ENCODE data around the gene SULT4A1.

The SULT4A1 gene

DNA sequence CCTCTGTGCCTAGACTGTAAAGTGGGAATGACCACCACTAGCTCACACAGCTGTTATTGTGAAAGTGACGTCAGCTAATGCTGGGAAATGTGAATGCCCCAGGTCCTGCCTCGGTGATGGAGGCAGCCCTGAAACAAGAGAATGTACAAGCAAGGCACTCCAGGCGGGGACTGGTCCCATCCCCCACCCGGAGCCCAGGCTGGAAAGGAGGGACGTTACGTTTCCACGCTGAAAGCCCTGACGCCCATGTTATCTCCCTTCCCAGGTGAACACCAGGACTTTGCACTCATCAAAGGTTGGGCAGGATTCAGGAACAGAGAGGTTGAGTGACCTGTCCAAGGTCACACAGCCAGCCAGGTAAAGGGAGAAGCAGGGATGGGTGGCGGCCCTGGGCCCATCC lies 784 bp downstream of the SULT4A1 start (continued):
- TF ChIP-seq, protein P1, sequence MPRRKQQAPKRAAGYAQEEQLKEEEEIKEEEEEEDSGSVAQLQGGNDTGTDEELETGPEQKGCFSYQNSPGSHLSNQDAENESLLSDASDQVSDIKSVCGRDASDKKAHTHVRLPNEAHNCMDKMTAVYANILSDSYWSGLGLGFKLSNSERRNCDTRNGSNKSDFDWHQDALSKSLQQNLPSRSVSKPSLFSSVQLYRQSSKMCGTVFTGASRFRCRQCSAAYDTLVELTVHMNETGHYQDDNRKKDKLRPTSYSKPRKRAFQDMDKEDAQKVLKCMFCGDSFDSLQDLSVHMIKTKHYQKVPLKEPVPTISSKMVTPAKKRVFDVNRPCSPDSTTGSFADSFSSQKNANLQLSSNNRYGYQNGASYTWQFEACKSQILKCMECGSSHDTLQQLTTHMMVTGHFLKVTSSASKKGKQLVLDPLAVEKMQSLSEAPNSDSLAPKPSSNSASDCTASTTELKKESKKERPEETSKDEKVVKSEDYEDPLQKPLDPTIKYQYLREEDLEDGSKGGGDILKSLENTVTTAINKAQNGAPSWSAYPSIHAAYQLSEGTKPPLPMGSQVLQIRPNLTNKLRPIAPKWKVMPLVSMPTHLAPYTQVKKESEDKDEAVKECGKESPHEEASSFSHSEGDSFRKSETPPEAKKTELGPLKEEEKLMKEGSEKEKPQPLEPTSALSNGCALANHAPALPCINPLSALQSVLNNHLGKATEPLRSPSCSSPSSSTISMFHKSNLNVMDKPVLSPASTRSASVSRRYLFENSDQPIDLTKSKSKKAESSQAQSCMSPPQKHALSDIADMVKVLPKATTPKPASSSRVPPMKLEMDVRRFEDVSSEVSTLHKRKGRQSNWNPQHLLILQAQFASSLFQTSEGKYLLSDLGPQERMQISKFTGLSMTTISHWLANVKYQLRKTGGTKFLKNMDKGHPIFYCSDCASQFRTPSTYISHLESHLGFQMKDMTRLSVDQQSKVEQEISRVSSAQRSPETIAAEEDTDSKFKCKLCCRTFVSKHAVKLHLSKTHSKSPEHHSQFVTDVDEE (CRISPR knock-in tag; IDR thresholded peaks at IDR 0.05): no peak
- TF ChIP-seq ISL1 (CRISPR knock-in tag; IDR thresholded peaks at IDR 0.05): no peak
- no peak for TF ChIP-seq SNAI2 (CRISPR knock-in tag; IDR thresholded peaks at IDR 0.05)
- no peak for TF ChIP-seq TOX (CRISPR knock-in tag; IDR thresholded peaks at IDR 0.05; ENCODE audit: borderline replicate concordance)
- TF ChIP-seq ZC3H10 (CRISPR knock-in tag; IDR thresholded peaks at IDR 0.05): no peak
- no peak for TF ChIP-seq ZFP30 (CRISPR knock-in tag; IDR thresholded peaks at IDR 0.05)
- no peak for TF ChIP-seq OSR1 (CRISPR knock-in tag; IDR thresholded peaks at IDR 0.05)
- TF ChIP-seq ZFP3 (CRISPR knock-in tag; IDR thresholded peaks at IDR 0.05): no peak
- TF ChIP-seq RARB (CRISPR knock-in tag; IDR thresholded peaks at IDR 0.05): no peak
- TF ChIP-seq ESRRG (CRISPR knock-in tag; IDR thresholded peaks at IDR 0.05): no peak
- TF ChIP-seq, protein P2, sequence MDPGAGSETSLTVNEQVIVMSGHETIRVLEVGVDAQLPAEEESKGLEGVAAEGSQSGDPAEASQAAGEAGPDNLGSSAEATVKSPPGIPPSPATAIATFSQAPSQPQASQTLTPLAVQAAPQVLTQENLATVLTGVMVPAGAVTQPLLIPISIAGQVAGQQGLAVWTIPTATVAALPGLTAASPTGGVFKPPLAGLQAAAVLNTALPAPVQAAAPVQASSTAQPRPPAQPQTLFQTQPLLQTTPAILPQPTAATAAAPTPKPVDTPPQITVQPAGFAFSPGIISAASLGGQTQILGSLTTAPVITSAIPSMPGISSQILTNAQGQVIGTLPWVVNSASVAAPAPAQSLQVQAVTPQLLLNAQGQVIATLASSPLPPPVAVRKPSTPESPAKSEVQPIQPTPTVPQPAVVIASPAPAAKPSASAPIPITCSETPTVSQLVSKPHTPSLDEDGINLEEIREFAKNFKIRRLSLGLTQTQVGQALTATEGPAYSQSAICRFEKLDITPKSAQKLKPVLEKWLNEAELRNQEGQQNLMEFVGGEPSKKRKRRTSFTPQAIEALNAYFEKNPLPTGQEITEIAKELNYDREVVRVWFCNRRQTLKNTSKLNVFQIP (CRISPR knock-in tag; IDR thresholded peaks at IDR 0.05; ENCODE audit: borderline replicate concordance, low read depth): no peak
- no peak for TF ChIP-seq ZNF565 (CRISPR knock-in tag; conservative IDR thresholded peaks at IDR 0.05; ENCODE audit: low read depth)

DNA sequence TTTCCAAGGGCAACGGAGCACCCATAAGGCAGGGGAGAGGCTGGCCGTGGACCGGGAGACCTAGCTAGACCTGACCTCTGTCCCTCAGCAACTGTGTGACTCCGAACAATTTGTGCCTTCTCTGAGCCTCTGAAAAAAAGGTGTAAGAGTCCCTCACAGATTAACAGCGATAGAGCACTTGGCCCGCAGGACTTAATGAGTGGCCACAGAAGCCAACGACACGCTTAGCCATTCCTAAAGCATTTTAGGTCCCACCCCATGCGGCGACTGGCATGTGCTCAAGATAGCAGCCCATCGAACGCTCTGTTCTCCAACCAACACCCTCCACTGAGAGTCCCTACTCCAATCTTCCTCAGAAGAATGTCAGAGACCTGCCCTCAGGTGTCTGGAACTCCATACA lies 1.5 kb downstream of the SULT4A1 start:
- no peak for ATAC-seq
- TF ChIP-seq SNAI2 (CRISPR knock-in tag; IDR thresholded peaks at IDR 0.05) (no peak), OSR1 (CRISPR knock-in tag; IDR thresholded peaks at IDR 0.05) (no peak)
- TF ChIP-seq, protein P3, sequence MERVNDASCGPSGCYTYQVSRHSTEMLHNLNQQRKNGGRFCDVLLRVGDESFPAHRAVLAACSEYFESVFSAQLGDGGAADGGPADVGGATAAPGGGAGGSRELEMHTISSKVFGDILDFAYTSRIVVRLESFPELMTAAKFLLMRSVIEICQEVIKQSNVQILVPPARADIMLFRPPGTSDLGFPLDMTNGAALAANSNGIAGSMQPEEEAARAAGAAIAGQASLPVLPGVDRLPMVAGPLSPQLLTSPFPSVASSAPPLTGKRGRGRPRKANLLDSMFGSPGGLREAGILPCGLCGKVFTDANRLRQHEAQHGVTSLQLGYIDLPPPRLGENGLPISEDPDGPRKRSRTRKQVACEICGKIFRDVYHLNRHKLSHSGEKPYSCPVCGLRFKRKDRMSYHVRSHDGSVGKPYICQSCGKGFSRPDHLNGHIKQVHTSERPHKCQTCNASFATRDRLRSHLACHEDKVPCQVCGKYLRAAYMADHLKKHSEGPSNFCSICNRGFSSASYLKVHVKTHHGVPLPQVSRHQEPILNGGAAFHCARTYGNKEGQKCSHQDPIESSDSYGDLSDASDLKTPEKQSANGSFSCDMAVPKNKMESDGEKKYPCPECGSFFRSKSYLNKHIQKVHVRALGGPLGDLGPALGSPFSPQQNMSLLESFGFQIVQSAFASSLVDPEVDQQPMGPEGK (CRISPR knock-in tag; IDR thresholded peaks at IDR 0.05; ENCODE audit: borderline replicate concordance): no peak

DNA sequence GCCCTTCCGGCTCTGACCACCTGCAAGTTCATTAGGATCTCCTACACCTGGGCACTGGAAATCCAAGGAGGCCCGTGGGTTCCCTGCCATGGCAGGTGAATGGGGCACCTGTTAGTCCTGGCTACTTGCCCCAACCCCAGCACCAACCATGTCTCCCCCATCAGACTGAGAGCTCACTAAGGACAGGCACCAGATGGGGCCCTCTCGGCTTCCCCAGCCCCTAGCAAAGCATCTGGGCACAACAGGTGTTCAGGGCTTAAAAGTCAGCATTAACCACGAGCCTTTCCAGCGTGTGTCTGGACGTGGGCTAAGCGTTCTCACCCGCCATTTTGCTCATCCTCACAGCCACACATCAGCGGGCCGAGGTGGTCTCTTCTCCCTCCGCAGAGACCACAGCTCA lies 2.2 kb downstream of the SULT4A1 start:
- TF ChIP-seq, protein P2 (CRISPR knock-in tag; IDR thresholded peaks at IDR 0.05; ENCODE audit: borderline replicate concordance, low read depth): no peak
- no peak for TF ChIP-seq TCF4 (CRISPR knock-in tag; IDR thresholded peaks at IDR 0.05; ENCODE audit: borderline replicate concordance)
- no peak for TF ChIP-seq ZNF70 (CRISPR knock-in tag; IDR thresholded peaks at IDR 0.05)
- TF ChIP-seq RARB (CRISPR knock-in tag; IDR thresholded peaks at IDR 0.05): no peak
- TF ChIP-seq SNAI2 (CRISPR knock-in tag; IDR thresholded peaks at IDR 0.05): no peak
- TF ChIP-seq ISL1 (CRISPR knock-in tag; IDR thresholded peaks at IDR 0.05): no peak
- TF ChIP-seq ZNF565 (CRISPR knock-in tag; conservative IDR thresholded peaks at IDR 0.05; ENCODE audit: low read depth): no peak
- TF ChIP-seq, protein P4, sequence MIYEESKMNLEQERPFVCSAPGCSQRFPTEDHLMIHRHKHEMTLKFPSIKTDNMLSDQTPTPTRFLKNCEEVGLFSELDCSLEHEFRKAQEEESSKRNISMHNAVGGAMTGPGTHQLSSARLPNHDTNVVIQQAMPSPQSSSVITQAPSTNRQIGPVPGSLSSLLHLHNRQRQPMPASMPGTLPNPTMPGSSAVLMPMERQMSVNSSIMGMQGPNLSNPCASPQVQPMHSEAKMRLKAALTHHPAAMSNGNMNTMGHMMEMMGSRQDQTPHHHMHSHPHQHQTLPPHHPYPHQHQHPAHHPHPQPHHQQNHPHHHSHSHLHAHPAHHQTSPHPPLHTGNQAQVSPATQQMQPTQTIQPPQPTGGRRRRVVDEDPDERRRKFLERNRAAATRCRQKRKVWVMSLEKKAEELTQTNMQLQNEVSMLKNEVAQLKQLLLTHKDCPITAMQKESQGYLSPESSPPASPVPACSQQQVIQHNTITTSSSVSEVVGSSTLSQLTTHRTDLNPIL (CRISPR knock-in tag; IDR thresholded peaks at IDR 0.05; ENCODE audit: low read depth): no peak
- no peak for ATAC-seq

DNA sequence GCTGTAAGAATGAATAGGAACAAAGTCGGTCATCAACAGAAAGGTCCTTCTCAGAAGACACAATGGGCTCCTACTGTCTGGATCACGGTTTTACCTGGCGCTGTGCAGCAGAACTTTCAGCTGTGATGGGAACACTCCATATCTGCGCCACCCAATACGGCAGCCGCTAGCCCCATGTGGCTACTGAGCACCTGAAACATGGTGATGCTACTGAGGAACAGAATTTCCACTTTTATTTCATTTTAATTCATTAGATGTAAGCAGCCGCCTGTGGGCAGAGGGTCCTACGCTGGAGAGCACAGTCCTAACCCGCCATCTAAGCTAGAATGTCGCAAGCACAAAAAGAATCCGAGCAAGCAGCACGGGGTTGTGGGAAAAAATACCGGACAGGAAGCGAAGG lies 2.7 kb downstream of the SULT4A1 start:
- TF ChIP-seq OSR1 (CRISPR knock-in tag; IDR thresholded peaks at IDR 0.05) (no peak), ZNF70 (CRISPR knock-in tag; IDR thresholded peaks at IDR 0.05) (no peak), BACH2 (CRISPR knock-in tag; IDR thresholded peaks at IDR 0.05; ENCODE audit: borderline replicate concordance) (no peak), ARNTL (CRISPR knock-in tag; IDR thresholded peaks at IDR 0.05; ENCODE audit: borderline replicate concordance, low read depth) (no peak), ZC3H10 (CRISPR knock-in tag; IDR thresholded peaks at IDR 0.05) (no peak)
- TF ChIP-seq, protein P1 (CRISPR knock-in tag; IDR thresholded peaks at IDR 0.05): no peak
- TF ChIP-seq, protein P5, sequence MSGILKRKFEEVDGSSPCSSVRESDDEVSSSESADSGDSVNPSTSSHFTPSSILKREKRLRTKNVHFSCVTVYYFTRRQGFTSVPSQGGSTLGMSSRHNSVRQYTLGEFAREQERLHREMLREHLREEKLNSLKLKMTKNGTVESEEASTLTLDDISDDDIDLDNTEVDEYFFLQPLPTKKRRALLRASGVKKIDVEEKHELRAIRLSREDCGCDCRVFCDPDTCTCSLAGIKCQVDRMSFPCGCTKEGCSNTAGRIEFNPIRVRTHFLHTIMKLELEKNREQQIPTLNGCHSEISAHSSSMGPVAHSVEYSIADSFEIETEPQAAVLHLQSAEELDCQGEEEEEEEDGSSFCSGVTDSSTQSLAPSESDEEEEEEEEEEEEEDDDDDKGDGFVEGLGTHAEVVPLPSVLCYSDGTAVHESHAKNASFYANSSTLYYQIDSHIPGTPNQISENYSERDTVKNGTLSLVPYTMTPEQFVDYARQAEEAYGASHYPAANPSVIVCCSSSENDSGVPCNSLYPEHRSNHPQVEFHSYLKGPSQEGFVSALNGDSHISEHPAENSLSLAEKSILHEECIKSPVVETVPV (CRISPR knock-in tag; IDR thresholded peaks at IDR 0.05): no peak
- TF ChIP-seq, protein P2 (CRISPR knock-in tag; IDR thresholded peaks at IDR 0.05; ENCODE audit: borderline replicate concordance, low read depth): no peak
- ATAC-seq: no peak
